HFF-Myc (cell line): ENCODE data around the gene NDUFS2.

Experiments
- DNase-seq: peaks from one replicate; pipeline ENCODE4 v3.0.0-alpha.2; 2011; ENCODE audit warnings: low read depth; ENCODE audit errors: extremely low read depth
- H3K4me3 ChIP-seq: replicated peaks from 2 replicates; pipeline ENCODE4 v1.5.1; 2011; ENCODE audit warnings: low read depth, mild to moderate bottlenecking, control low read depth, low read length
- CTCF ChIP-seq: IDR thresholded peaks from 2 replicates; pipeline ENCODE4 v1.5.1; 2012; ENCODE audit warnings: mild to moderate bottlenecking, low read depth, low read length, control low read depth; ENCODE audit errors: missing control alignments

NDUFS2 gene

GRCh38 chr1:161226320-161226711 lies 24.1 kb downstream of the NDUFS2 start:
- no peak for TF ChIP-seq CTCF
- peak overlapping the region; percentile 65 for H3K4me3 ChIP-seq
- no peak for DNase-seq

- no peak for DNase-seq
- peak overlapping the region; percentile 65 for H3K4me3 ChIP-seq
- no peak for TF ChIP-seq CTCF
Measured at GRCh38 chr1:161226759-161227158, 24.6 kb downstream of the NDUFS2 start.

- peak; percentile 55 for DNase-seq
- TF ChIP-seq CTCF = peak; percentile 79
- peak overlapping the region; percentile 65 for H3K4me3 ChIP-seq
Measured at GRCh38 chr1:161227196-161227871, 25.2 kb downstream of the NDUFS2 start.

GRCh38 chr1:161228032-161228431 lies 25.9 kb downstream of the NDUFS2 start:
- DNase-seq = no peak
- no peak for TF ChIP-seq CTCF
- no peak overlapping the region for H3K4me3 ChIP-seq

- no peak for DNase-seq
- no peak overlapping the region for H3K4me3 ChIP-seq
- peak; percentile 9 for TF ChIP-seq CTCF
Measured at GRCh38 chr1:161229896-161230295, 27.7 kb downstream of the NDUFS2 start.

- TF ChIP-seq CTCF = no peak
- H3K4me3 ChIP-seq = no peak overlapping the region
- no peak for DNase-seq
Measured at GRCh38 chr1:161230762-161231161, 28.6 kb downstream of the NDUFS2 start.

GRCh38 chr1:161233102-161233501 lies 30.9 kb downstream of the NDUFS2 start:
- no peak for DNase-seq
- no peak overlapping the region for H3K4me3 ChIP-seq
- TF ChIP-seq CTCF = no peak
